Hepatocyte (in vitro differentiated cells): ENCODE results near the gene NPBWR2. TPM values are rescaled to one million over a fixed set of nuclear protein-coding genes. Genes with fewer than 3 reads are reported as not detected.

Experiments used
- DNase-seq: peaks from one replicate; pipeline ENCODE4 v3.0.0-alpha.2; 2016; ENCODE audit warnings: low spot score
- H2AFZ ChIP-seq: fragments of 200-600 bp; sonication (generic); 2 replicates; pipeline ENCODE4 v1.6.0; 2016; ENCODE audit warnings: antibody characterized with exemption, mild to moderate bottlenecking
- H3K27ac ChIP-seq: fragments of 200-600 bp; sonication (generic); 2 replicates; pipeline ENCODE4 v1.5.1; 2016; ENCODE audit warnings: mild to moderate bottlenecking
- H3K27me3 ChIP-seq: fragments of 200-600 bp; sonication (generic); 2 replicates; pipeline ENCODE4 v1.6.1; 2016
- H3K36me3 ChIP-seq: fragments of 200-600 bp; sonication (generic); replicated peaks from 2 replicates; pipeline ENCODE4 v1.5.1; 2016; ENCODE audit warnings: low read depth; ENCODE audit not compliant: insufficient read depth
- H3K4me1 ChIP-seq: fragments of 200-600 bp; sonication (generic); 2 replicates; pipeline ENCODE4 v1.5.1; 2016; ENCODE audit warnings: mild to moderate bottlenecking, moderate library complexity; ENCODE audit not compliant: insufficient read depth
- H3K4me2 ChIP-seq: fragments of 200-600 bp; sonication (generic); 2 replicates; pipeline ENCODE4 v1.6.0; 2016
- H3K4me3 ChIP-seq: fragments of 200-600 bp; sonication (generic); 2 replicates; pipeline ENCODE4 v1.5.1; 2016; ENCODE audit warnings: mild to moderate bottlenecking
- H3K79me2 ChIP-seq: fragments of 200-600 bp; sonication (generic); 2 replicates; pipeline ENCODE4 v1.6.0; 2017; ENCODE audit warnings: mild to moderate bottlenecking
- H3K9me2 ChIP-seq: fragments of 200-600 bp; sonication (generic); replicated peaks from 2 replicates; pipeline ENCODE4 v1.6.0; 2017; ENCODE audit warnings: mild to moderate bottlenecking; ENCODE audit not compliant: insufficient read depth
- H3K9me3 ChIP-seq: fragments of 200-600 bp; sonication (generic); 2 replicates; pipeline ENCODE4 v1.5.1; 2016; ENCODE audit warnings: low read depth, mild to moderate bottlenecking
- H4K20me1 ChIP-seq: fragments of 200-600 bp; sonication (generic); 2 replicates; pipeline ENCODE4 v1.6.0; 2016; ENCODE audit warnings: mild to moderate bottlenecking; ENCODE audit not compliant: insufficient read depth, poor library complexity, severe bottlenecking
- CTCF ChIP-seq: fragments of 200-600 bp; sonication (generic); IDR thresholded peaks from 2 replicates; pipeline ENCODE4 v1.5.1; 2016; ENCODE audit warnings: antibody characterized with exemption, mild to moderate bottlenecking; ENCODE audit not compliant: poor library complexity
- EZH2 ChIP-seq: fragments of 200-600 bp; sonication (generic); IDR thresholded peaks from 2 replicates; pipeline ENCODE4 v1.6.1; 2016; ENCODE audit warnings: antibody characterized with exemption, mild to moderate bottlenecking, borderline replicate concordance
- EZH2phosphoT487 ChIP-seq: fragments of 200-600 bp; sonication (generic); IDR thresholded peaks from one replicate; pipeline ENCODE4 v1.6.1; 2018; ENCODE audit warnings: antibody characterized with exemption, mild to moderate bottlenecking, low read depth, moderate library complexity; ENCODE audit not compliant: unreplicated experiment, severe bottlenecking
- WGBS: methylation state at CpG from one replicate; pipeline ENCODE4 v1.1.6; 2016; ENCODE audit warnings: low lambda C conversion rate; ENCODE audit errors: missing lambda C conversion rate; 5-methylcytosine and 5-hydroxymethylcytosine counted together
- polyA plus RNA-seq: library from polyadenylated mRNA; unstranded; fragments of >200 nt; fragmentation: Nextera tagmentation; extraction: Ambion mirVana; gene quantifications from 2 replicates; pipeline ENCODE4 v1.2.1, GENCODE V29; 2016
- total RNA-seq: library from RNA; depleted of rRNA; stranded (reverse); fragments of >200 nt; gene quantifications from 2 replicates; pipeline ENCODE4 v1.2.3, GENCODE V29; 2014

The NPBWR2 gene
- total and polyA plus RNA-seq, 2 experiments from 2014 or later, result not detected

GRCh38 chr20:64102647-64103354 lies 4.6 kb downstream of the NPBWR2 start:
- no peak for TF ChIP-seq EZH2
- TF ChIP-seq EZH2phosphoT487, result no peak
- TF ChIP-seq CTCF, result no peak
- WGBS, result 23% methylated on average over 28 of the region's 30 CpGs
- peak; percentile 37 for DNase-seq
- Histone ChIP-seq H3K27me3 (peaks cover 35% of the 10 kb centered on the region), H3K79me2 (no peaks in the 10 kb centered on the region), H3K36me3 (no peaks in the 10 kb centered on the region), H3K9me2 (no peaks in the 10 kb centered on the region), H3K4me2 (peak overlapping the region; percentile 91), H3K27ac (no peak overlapping the region), H3K4me1 (peaks cover 8% of the 10 kb centered on the region), H3K4me3 (no peak overlapping the region), H2AFZ (no peak overlapping the region), H4K20me1 (no peaks in the 10 kb centered on the region), H3K9me3 (no peaks in the 10 kb centered on the region)

GRCh38 chr20:64101731-64102621 lies 5.4 kb downstream of the NPBWR2 start:
- peak overlapping the region; percentile 40 for H2AFZ ChIP-seq

GRCh38 chr20:64100946-64101688 lies 6.2 kb downstream of the NPBWR2 start:
- DNase-seq, result no peak
- no peaks in the 10 kb centered on the region for H3K9me3 ChIP-seq
- H3K9me2 ChIP-seq, result no peaks in the 10 kb centered on the region
- no peak overlapping the region for H2AFZ ChIP-seq
- H3K4me3 ChIP-seq, result no peak overlapping the region
- WGBS, result 86% methylated on average over 9 of the region's 9 CpGs
- H3K36me3 ChIP-seq, result no peaks in the 10 kb centered on the region
- H4K20me1 ChIP-seq, result no peaks in the 10 kb centered on the region
- H3K4me2 ChIP-seq, result no peak overlapping the region
- peaks cover 35% of the 10 kb centered on the region for H3K27me3 ChIP-seq
- no peaks in the 10 kb centered on the region for H3K79me2 ChIP-seq
- TF ChIP-seq CTCF (no peak), EZH2phosphoT487 (no peak), EZH2 (no peak)
- H3K27ac ChIP-seq, result no peak overlapping the region
- H3K4me1 ChIP-seq, result peaks cover 8% of the 10 kb centered on the region

More at GRCh38 chr20:64101731-64102621, 5.4 kb downstream of the NPBWR2 start:
- DNase-seq, result peak; percentile 74
- Histone ChIP-seq H4K20me1 (no peaks in the 10 kb centered on the region), H3K4me2 (peak overlapping the region; percentile 91), H3K4me3 (peak overlapping the region; percentile 29), H3K27ac (no peak overlapping the region), H3K4me1 (peaks cover 8% of the 10 kb centered on the region), H3K9me3 (no peaks in the 10 kb centered on the region), H3K9me2 (no peaks in the 10 kb centered on the region), H3K27me3 (peaks cover 35% of the 10 kb centered on the region), H3K36me3 (no peaks in the 10 kb centered on the region), H3K79me2 (no peaks in the 10 kb centered on the region)
- 17% methylated on average over 39 of the region's 64 CpGs for WGBS
- TF ChIP-seq EZH2 (no peak), EZH2phosphoT487 (no peak), CTCF (peak; percentile 77)
